Epithelial cell of esophagus (primary cell): Measurements from ENCODE around the gene TSPAN31.

ENCODE experiments used
- DNase-seq: peaks from one replicate; pipeline ENCODE4 v3.0.0; 2010; ENCODE audit warnings: low read depth
- H3K4me3 ChIP-seq: 2 replicates; pipeline ENCODE4 v1.5.1; 2011; ENCODE audit warnings: mild to moderate bottlenecking, low read length, control low read depth
- TF ChIP-seq, protein P1 (sequence below): IDR thresholded peaks from 2 replicates; pipeline ENCODE4 v1.5.1; 2011; ENCODE audit warnings: low read depth, mild to moderate bottlenecking, low read length, control low read depth, inconsistent platforms; ENCODE audit not compliant: insufficient read depth; ENCODE audit errors: missing control alignments

The TSPAN31 gene

GRCh38 chr12:57722716-57723629, 21.9 kb upstream of the TSPAN31 start:
- TF ChIP-seq, protein P1, sequence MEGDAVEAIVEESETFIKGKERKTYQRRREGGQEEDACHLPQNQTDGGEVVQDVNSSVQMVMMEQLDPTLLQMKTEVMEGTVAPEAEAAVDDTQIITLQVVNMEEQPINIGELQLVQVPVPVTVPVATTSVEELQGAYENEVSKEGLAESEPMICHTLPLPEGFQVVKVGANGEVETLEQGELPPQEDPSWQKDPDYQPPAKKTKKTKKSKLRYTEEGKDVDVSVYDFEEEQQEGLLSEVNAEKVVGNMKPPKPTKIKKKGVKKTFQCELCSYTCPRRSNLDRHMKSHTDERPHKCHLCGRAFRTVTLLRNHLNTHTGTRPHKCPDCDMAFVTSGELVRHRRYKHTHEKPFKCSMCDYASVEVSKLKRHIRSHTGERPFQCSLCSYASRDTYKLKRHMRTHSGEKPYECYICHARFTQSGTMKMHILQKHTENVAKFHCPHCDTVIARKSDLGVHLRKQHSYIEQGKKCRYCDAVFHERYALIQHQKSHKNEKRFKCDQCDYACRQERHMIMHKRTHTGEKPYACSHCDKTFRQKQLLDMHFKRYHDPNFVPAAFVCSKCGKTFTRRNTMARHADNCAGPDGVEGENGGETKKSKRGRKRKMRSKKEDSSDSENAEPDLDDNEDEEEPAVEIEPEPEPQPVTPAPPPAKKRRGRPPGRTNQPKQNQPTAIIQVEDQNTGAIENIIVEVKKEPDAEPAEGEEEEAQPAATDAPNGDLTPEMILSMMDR, result no peak
- no peak for DNase-seq

DNA sequence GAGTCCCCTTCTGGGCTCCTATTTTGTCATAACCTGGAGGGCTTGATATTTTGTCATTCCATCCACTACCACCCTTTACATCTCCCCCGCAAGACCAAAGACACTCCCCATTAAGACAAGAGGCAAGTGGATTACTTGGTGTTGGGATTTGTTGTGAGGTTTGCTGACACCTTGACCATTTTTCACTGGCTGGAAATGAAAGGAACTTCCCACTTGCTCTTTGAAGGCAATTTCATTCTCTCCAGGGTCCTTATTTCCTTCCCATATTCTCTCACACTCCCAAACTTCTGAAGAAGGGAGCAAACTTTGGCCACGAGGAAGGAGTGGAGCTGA, 21.2 kb upstream of the TSPAN31 start:
- TF ChIP-seq, protein P1, result no peak
- H3K4me3 ChIP-seq, result no peak overlapping the region
- DNase-seq, result no peak

More at GRCh38 chr12:57722716-57723629, 21.9 kb upstream of the TSPAN31 start:
- no peak overlapping the region for H3K4me3 ChIP-seq

GRCh38 chr12:57724003-57724935, 20.6 kb upstream of the TSPAN31 start:
- DNase-seq, result no peak
- no peak overlapping the region for H3K4me3 ChIP-seq
- TF ChIP-seq, protein P1, result no peak

DNA sequence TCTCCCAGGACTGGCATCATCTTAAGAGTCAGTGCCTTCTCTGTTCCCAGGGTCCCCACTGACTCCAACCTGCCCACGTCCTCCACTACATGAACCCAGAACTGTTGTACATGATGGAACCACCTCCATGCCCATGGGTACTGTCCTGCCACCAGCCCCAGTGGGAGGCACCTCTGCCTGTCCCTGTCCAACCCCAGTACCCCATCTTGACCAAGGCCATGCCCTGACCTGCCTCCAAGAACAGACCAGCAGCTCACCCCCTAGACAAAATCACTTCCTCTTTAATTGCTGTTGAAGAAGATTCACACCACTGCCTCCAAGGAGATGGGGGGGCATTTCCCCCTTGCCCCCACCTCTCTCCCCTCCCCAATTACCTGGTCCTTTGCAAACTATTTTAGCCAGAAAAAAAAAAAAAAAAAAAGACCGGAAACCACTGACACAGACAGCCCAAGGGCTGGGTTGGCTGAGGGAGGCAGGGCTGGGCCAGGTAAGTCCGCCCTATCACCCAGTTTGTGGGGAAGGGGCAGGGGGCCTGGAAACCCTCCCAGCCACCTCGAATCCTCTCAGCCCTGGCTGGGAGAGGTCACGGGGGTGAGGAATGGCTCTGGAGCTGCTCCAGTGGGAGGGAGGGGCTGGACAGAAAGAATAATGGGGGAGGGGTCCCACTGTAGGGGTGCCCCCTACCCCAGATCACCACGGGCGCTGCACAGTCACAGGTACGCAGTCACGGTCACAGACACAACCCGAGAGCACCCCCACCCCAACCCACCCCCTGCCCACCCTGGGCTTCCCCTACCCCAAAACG, 19.7 kb upstream of the TSPAN31 start:
- DNase-seq, result no peak
- no peak overlapping the region for H3K4me3 ChIP-seq
- TF ChIP-seq, protein P1, result no peak

- H3K4me3 ChIP-seq, result peak overlapping the region; percentile 65
- TF ChIP-seq, protein P1, result no peak
- DNase-seq, result no peak
These were observed 19.0 kb upstream of the TSPAN31 start for GRCh38 chr12:57725851-57726150.

GRCh38 chr12:57726151-57726883, 18.5 kb upstream of the TSPAN31 start:
- TF ChIP-seq, protein P1, result peak; percentile 78
- DNase-seq, result peak; percentile 82
- H3K4me3 ChIP-seq, result peak overlapping the region; percentile 65
